GM18519 (cell line): ENCODE data around the gene APLP2.
"Not testable (repeated sequence)": the region's sequence is repeated elsewhere in the genome, so short reads cannot be mapped to it uniquely, and the experiment has no call there.

Experiments used
- ATAC-seq: cut with Tn5 transposase; IDR thresholded peaks from one replicate; pipeline ENCODE4 v1.9.1; 2021; ENCODE audit warnings: mild to moderate bottlenecking, moderate library complexity; ENCODE audit not compliant: unreplicated experiment, low FRiP score

The APLP2 gene

DNA sequence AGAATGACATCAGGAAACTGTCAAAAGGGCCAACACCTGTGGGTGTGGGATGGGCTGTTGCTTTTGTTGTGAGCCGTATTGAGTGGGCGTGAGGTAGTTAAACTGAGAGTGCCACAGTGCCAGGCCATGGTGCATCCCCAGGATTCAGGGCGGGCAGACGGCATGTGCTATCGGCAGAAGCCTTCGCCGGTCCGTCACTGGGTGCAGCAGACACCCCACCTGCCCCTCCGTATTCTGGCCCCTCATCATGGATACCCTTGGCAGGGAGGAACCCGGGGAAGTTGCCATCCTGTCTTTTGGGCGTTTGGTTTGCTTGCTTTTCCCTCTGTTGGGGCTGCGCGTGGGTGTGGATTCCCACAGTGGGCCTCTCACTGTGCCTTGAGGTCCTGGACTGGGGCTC, 117.4 kb downstream of the APLP2 start:
- ATAC-seq: no peak

GRCh38 chr11:130188047-130188446, 118.4 kb downstream of the APLP2 start:
- no peak for ATAC-seq

GRCh38 chr11:130188585-130189347, 119.1 kb downstream of the APLP2 start:
- no peak for ATAC-seq

DNA sequence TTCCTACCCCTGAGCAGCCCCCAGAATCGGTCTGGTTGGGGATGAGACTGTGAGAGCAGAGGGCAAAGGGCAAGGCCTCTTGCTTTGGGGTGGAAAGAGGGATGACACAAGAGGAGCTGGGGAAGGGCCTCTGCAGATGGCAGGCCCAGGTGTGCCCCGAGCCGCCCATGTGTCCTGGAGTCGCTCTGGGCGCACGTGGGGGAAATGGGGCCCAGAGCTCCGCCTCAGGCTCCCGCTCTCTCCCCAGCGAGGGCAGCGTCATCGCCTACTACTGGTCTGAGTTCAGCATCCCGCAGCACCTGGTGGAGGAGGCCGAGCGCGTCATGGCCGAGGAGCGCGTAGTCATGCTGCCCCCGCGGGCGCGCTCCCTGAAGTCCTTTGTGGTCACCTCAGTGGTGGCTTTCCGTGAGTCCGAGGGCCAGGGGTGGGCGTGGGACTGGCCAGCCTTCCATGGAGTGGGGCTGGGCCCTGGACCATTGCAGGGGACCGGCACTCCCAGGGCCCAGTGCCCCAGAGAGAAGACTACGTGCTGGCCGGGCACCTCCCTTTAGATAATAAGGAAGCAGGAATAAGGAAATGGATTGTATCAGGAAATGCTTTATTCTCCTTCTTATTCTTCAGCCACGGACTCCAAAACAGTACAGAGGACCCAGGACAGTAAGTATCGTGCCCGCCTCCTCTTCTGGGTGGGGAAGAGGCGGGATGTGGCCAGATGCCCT, 120.0 kb downstream of the APLP2 start:
- ATAC-seq: no peak

- ATAC-seq: no peak
Measured at GRCh38 chr11:130190371-130190881, 120.7 kb downstream of the APLP2 start.

DNA sequence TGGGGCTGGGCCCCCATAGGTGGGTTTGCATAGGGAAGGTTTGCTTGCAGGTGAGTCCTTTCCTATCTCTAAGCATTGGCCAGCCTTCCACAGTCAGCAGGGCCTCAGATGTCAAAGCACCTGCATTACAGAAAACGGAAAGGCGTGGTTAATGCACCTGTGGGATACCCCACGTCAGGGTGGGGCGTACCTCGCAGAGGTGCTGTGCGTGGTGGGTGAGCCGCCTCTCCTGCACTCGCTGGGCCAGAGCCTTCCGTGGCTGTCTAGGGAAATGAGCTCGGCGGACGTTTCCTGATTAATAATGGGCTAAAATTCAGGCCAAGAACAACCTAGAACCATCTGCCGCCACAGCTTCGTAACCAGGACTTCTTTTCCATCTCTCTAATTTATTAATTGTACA, 122.2 kb downstream of the APLP2 start:
- no peak for ATAC-seq

GRCh38 chr11:130192845-130193267, 123.2 kb downstream of the APLP2 start:
- ATAC-seq: no peak

DNA sequence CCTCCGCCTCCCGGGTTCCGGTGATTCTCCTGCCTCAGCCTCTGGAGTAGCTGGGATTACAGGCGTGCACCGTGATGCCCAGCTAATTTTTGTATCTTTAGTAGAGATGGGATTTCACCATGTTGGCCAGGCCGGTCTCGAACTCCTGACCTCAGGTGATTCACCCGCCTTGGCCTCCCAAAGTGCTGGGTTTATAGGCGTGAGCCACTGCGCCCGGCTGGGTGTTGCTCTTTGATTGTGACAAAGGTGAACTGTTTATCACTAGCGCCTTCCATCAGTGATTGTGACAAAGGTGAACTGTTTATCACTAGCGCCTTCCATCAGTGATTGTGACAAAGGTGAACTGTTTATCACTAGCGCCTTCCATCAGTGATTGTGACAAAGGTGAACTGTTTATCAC, 123.9 kb downstream of the APLP2 start:
- not testable (repeated sequence) for ATAC-seq
